K562 (cell line): Measurements from ENCODE around the gene CMBL. TPM values are rescaled to one million over a fixed set of nuclear protein-coding genes. Genes with fewer than 3 reads are reported as not detected.

ENCODE experiments used
- ATAC-seq: fragments of 200-7000 bp; cut with Tn5 transposase; 3 replicates; pipeline ENCODE4 v1.9.1; 2020; ENCODE audit warnings: moderate library complexity
- BruUV-seq: library from RNA; stranded (reverse); fragments of 400-500 nt; replicated peaks from 2 replicates; lab custom pipeline; 2021; lab: Mats Ljungman, UMichigan
- CTCF ChIA-PET: fragments of 300-600 bp; formaldehyde crosslinking; extraction: SDS; loops from one replicate; lab custom pipeline; 2021; ENCODE audit warnings: low intra/inter-chr PET ratio; lab: Yijun Ruan, JAX
- POLR2A ChIA-PET: fragments of 300-600, 350-650 bp; sonication (Branson Sonifier 250); formaldehyde crosslinking; extraction: SDS; loops from one replicate; lab custom pipeline; 2021; ENCODE audit warnings: antibody characterized with exemption, inconsistent platforms; lab: Yijun Ruan, JAX
- DNase-seq, 4 experiments: peaks; one replicate each; pipeline versions ENCODE4 v3.0.0 to v3.0.0-alpha.2; 2011 to 2018; ENCODE audit warnings: low spot score in 3 of 4, mixed read lengths in 3 of 4; ENCODE audit errors: extremely low read depth in 1 of 4
- FAIRE-seq: peaks from 2 replicates; lab custom pipeline; 2011; peaks lifted over from hg19 to GRCh38; lab: Jason Lieb, UNC
- H2AFZ ChIP-seq: 2 replicates; pipeline ENCODE4 v1.6.0; 2011; ENCODE audit warnings: low read depth, low read length, control low read depth, inconsistent platforms
- H3K27ac ChIP-seq: fragments of 200-600 bp; 3 replicates; pipeline ENCODE4 v1.8.0; 2011; ENCODE audit warnings: low read depth, mild to moderate bottlenecking, control low read depth, inconsistent platforms, low read length, moderate library complexity, mixed read lengths; ENCODE audit errors: extremely low read depth
- H3K27me3 ChIP-seq, 2 experiments: fragments of 300-600 bp in 1 of 2; 2 replicates in 1 of 2; 3 replicates in 1 of 2; pipeline versions ENCODE4 v1.6.0 to v1.8.0; 2011; ENCODE audit warnings: inconsistent platforms in 2 of 2, low read length in 2 of 2, mild to moderate bottlenecking in 1 of 2, mixed read lengths in 1 of 2, moderate library complexity in 1 of 2; ENCODE audit not compliant: control insufficient read depth in 2 of 2, insufficient read depth in 2 of 2
- H3K36me3 ChIP-seq: fragments of 300-600 bp; 3 replicates; pipeline ENCODE4 v1.8.0; 2011; ENCODE audit warnings: mild to moderate bottlenecking, low read length, inconsistent platforms; ENCODE audit not compliant: control insufficient read depth, insufficient read depth
- H3K4me1 ChIP-seq, 2 experiments: fragments of 200-600 bp in 1 of 2; replicated peaks in 1 of 2; 2 replicates in 1 of 2; 3 replicates in 1 of 2; pipeline versions ENCODE4 v1.5.1 to v1.8.0; 2011; ENCODE audit warnings: inconsistent platforms in 2 of 2, low read length in 2 of 2, mild to moderate bottlenecking in 1 of 2, mixed read lengths in 1 of 2, moderate library complexity in 1 of 2; ENCODE audit not compliant: control insufficient read depth in 2 of 2, insufficient read depth in 2 of 2
- H3K4me2 ChIP-seq: 2 replicates; pipeline ENCODE4 v1.6.1; 2011; ENCODE audit warnings: low read length, control low read depth, inconsistent platforms, mixed read lengths; ENCODE audit not compliant: insufficient read depth
- H3K4me3 ChIP-seq: fragments of 200-600 bp; sonication (generic), shearing (Covaris generic); 2 replicates; pipeline ENCODE4 v1.5.1; 2016; ENCODE audit warnings: control low read depth, inconsistent platforms
- H3K79me2 ChIP-seq: fragments of 200-600 bp; 3 replicates; pipeline ENCODE4 v1.8.0; 2011; ENCODE audit warnings: low read length, inconsistent platforms; ENCODE audit not compliant: control insufficient read depth, insufficient read depth
- H3K9ac ChIP-seq, 2 experiments: 2 replicates each; pipeline versions ENCODE4 v1.6.0 to v1.6.1; 2011; ENCODE audit warnings: low read depth in 2 of 2, low read length in 2 of 2, control low read depth in 1 of 2, inconsistent platforms in 1 of 2, mild to moderate bottlenecking in 1 of 2, mixed read lengths in 1 of 2; ENCODE audit not compliant: insufficient read depth in 1 of 2
- H3K9me1 ChIP-seq: one replicate; pipeline ENCODE4 v1.6.0; 2011; ENCODE audit warnings: inconsistent platforms, mild to moderate bottlenecking, low read length, moderate library complexity; ENCODE audit not compliant: control insufficient read depth, insufficient read depth
- H3K9me3 ChIP-seq: replicated peaks from 2 replicates; pipeline ENCODE4 v1.5.1; 2011; ENCODE audit warnings: low read depth, low read length, inconsistent platforms; ENCODE audit not compliant: control insufficient read depth, insufficient read depth
- H4K20me1 ChIP-seq: replicated peaks from 2 replicates; pipeline ENCODE4 v1.6.1; 2011; ENCODE audit warnings: low read length, inconsistent platforms, mixed read lengths; ENCODE audit not compliant: control insufficient read depth, insufficient read depth
- ATF3 ChIP-seq, 2 experiments: fragments of 450-650 bp in 1 of 2; sonication (generic) in 1 of 2; formaldehyde crosslinking in 1 of 2; IDR thresholded peaks in 1 of 2; conservative IDR thresholded peaks in 1 of 2; 2 replicates each; pipeline versions ENCODE4 v1.6.1 to v1.8.1; 2016 to 2023; ENCODE audit warnings: mild to moderate bottlenecking in 2 of 2, moderate library complexity in 2 of 2, inconsistent platforms in 1 of 2, missing genetic modification reagents in 1 of 2
- CBX3 ChIP-seq, 2 experiments: IDR thresholded peaks; 1 replicate in 1 of 2; 2 replicates in 1 of 2; pipeline ENCODE4 v1.6.1; 2012; ENCODE audit warnings: inconsistent platforms in 2 of 2, low read length in 2 of 2, borderline replicate concordance in 1 of 2, control low read depth in 1 of 2
- CEBPB ChIP-seq: fragments of 450-650 bp; IDR thresholded peaks from 2 replicates; pipeline ENCODE4 v1.6.1; 2016; ENCODE audit warnings: missing genetic modification characterization, missing compliant biosample characterization
- FOXK1 ChIP-seq: sonication (generic); formaldehyde crosslinking; IDR thresholded peaks from 2 replicates; pipeline ENCODE4 v1.8.0; 2022; ENCODE audit warnings: missing genetic modification reagents, mild to moderate bottlenecking, borderline replicate concordance
- MECOM ChIP-seq: fragments of 250-450 bp; sonication (Bioruptor Pico); IDR thresholded peaks from 2 replicates; pipeline ENCODE4 v1.8.0; 2022; ENCODE audit warnings: inconsistent platforms
- NKRF ChIP-seq: fragments of 450-650 bp; IDR thresholded peaks from 2 replicates; pipeline ENCODE4 v1.6.1; 2016; ENCODE audit warnings: borderline replicate concordance
- POLR2H ChIP-seq: IDR thresholded peaks from 2 replicates; pipeline ENCODE4 v1.6.1; 2016; ENCODE audit warnings: missing genetic modification characterization, low read depth, mild to moderate bottlenecking, control low read depth, missing compliant biosample characterization, moderate library complexity
- SAP30 ChIP-seq: fragments of 200-600 bp; sonication (generic); IDR thresholded peaks from 2 replicates; pipeline ENCODE4 v1.6.1; 2012; ENCODE audit warnings: borderline replicate concordance, low read depth, mild to moderate bottlenecking, moderate library complexity, low read length, control low read depth, inconsistent platforms; ENCODE audit not compliant: insufficient read depth, poor library complexity, severe bottlenecking
- YY1 ChIP-seq, 3 experiments: IDR thresholded peaks; 2 replicates each; pipeline ENCODE4 v1.6.1; 2011; ENCODE audit warnings: low read length in 2 of 3, mild to moderate bottlenecking in 2 of 3, moderate library complexity in 2 of 3, borderline replicate concordance in 1 of 3, control low read depth in 1 of 3, low read depth in 1 of 3; ENCODE audit not compliant: insufficient read depth in 3 of 3, insufficient replicate concordance in 2 of 3, control insufficient read depth in 1 of 3, insufficient read length in 1 of 3; ENCODE audit errors: extremely low read depth in 1 of 3
- ZC3H4 ChIP-seq: sonication (generic); formaldehyde crosslinking; IDR thresholded peaks from 2 replicates; pipeline ENCODE4 v1.9.0; 2021; ENCODE audit warnings: missing genetic modification reagents, borderline replicate concordance
- ZNF41 ChIP-seq: fragments of 250-450 bp; sonication (Bioruptor Pico); conservative IDR thresholded peaks from 2 replicates; pipeline ENCODE4 v1.4.0; 2020; ENCODE audit warnings: mild to moderate bottlenecking
- ZNF639 ChIP-seq, 2 experiments: fragments of 200-800 bp in 1 of 2; sonication (Bioruptor generic) in 1 of 2; sonication (generic) in 1 of 2; formaldehyde crosslinking in 1 of 2; IDR thresholded peaks in 1 of 2; conservative IDR thresholded peaks in 1 of 2; 2 replicates each; pipeline versions ENCODE4 v1.5.0 to v1.6.1; 2016 to 2020; ENCODE audit warnings: missing compliant biosample characterization in 1 of 2, missing genetic modification characterization in 1 of 2, missing genetic modification reagents in 1 of 2
- WGBS: fragments of 100-300 bp; shearing (Covaris generic); methylation state at CpG from one replicate; pipeline ENCODE4 v1.1.6; 2016; ENCODE audit warnings: low coverage, mixed read lengths; ENCODE audit not compliant: insufficient coverage; ENCODE audit errors: missing lambda C conversion rate; 5-methylcytosine and 5-hydroxymethylcytosine counted together
- in situ Hi-C: fragments of 300-500 bp; cut with MboI; formaldehyde crosslinking; loops from 4 replicates; pipeline ENCODE4 v1.15.0; 2018; ENCODE audit warnings: inconsistent platforms, mixed read lengths
- intact Hi-C: fragments of 100-400 bp; cut with micrococcal nuclease; formaldehyde crosslinking; loops from 2 replicates; pipeline ENCODE4 v1.14.2; 2022
- polyA plus RNA-seq, 8 experiments: library from polyadenylated mRNA; depleted of rRNA in 4 of 8; stranded (reverse) in 5 of 8; unstranded in 3 of 8; fragments of >200 nt; fragmentation: Nextera tagmentation in 2 of 8; fragmentation: Illumina TruSeq in 1 of 8; extraction: Ambion mirVana in 2 of 8; extraction: Trizol in 1 of 8; gene quantifications; 2 replicates each; pipeline versions ENCODE4 v1.2.1 to v1.2.3, GENCODE V29; 2011 to 2014; ENCODE audit warnings: inconsistent platforms in 1 of 8, missing spikeins in 1 of 8
- total RNA-seq, 7 experiments: library from RNA; depleted of rRNA in 6 of 7; stranded (reverse); fragments of >200 nt in 6 of 7; fragmentation: Illumina TruSeq in 2 of 7; extraction: Trizol in 2 of 7; gene quantifications; 2 replicates each; pipeline versions ENCODE4 v1.2.1 to v1.2.3, GENCODE V29; 2011 to 2021; ENCODE audit warnings: low replicate concordance in 1 of 7
- TF ChIP-seq, protein P1 (sequence below): sonication (generic); IDR thresholded peaks from 2 replicates; pipeline ENCODE4 v1.6.1; 2016

CMBL gene
- total and polyA plus RNA-seq, 9 of the 15 experiments (the other 6 are each of a cell fraction or from before 2014, with no cell fraction given) = 22.6 to 192 (median 71.1) TPM

DNA sequence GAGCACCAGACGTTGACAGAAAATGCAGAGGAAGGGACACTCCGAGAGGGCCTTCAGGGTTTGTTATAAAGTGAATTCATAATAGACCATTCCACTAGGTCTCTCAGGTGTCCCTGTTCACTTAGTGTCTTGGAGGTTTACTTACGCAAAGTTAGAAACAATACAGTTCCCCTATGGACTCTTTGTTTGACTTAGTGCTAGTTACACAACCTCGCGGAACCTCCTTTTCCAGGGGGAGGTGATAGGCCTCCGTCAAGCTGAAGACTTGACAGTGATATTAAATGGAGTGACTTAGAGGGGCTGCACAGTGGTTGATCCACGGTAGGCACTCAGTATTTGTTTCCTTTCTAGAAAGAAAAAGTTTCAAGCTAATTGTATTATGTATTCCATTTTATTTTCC lies 56.3 kb downstream of the CMBL start:
- POLR2A ChIA-PET = interaction anchor here (0.8 to 5.6 kb wide), 7 partner anchors 11 to 154 kb away, joined by 3 to 72 read pairs (median 4); partner anchors contain the start of gene MARCHF6
- H3K9ac ChIP-seq = peak overlapping the region; percentile 99 to 100
- intact Hi-C loops (loop anchor here (5.0 kb wide), 2 partner anchors 56 to 101 kb away; partner anchors contain the start of genes CMBL and MARCHF6), in situ Hi-C loops (no loop called here)
- H3K79me2 ChIP-seq = peaks cover 97% of the 10 kb centered on the region
- H3K4me3 ChIP-seq = peak overlapping the region; percentile 83
- 3% methylated on average over 7 of the region's 7 CpGs for WGBS
- H3K9me3 ChIP-seq = no peaks in the 10 kb centered on the region
- no peak for ATAC-seq
- no peak for FAIRE-seq
- DNase-seq = no peak
- H3K9me1 ChIP-seq = peaks cover 3% of the 10 kb centered on the region
- BruUV-seq = no TSS peak
- no peak overlapping the region for H2AFZ ChIP-seq
- 0 out of 4 replicates have a peak, but pooled peaks of 1 of the 2 experiments have one; percentile 0 for TF ChIP-seq ZNF639 (CRISPR knock-in tag; conservative IDR thresholded peaks at IDR 0.05 in 1 of 2, IDR thresholded peaks at IDR 0.05 in 1 of 2)
- TF ChIP-seq FOXK1 (CRISPR knock-in tag) = no peak
- peak; percentile 50; the same call in 1 of the 2 replicates for TF ChIP-seq CEBPB (tag)
- TF ChIP-seq YY1 (IDR thresholded peaks at IDR 0.05; ENCODE audit: borderline replicate concordance in 1 of 3, control insufficient read depth in 1 of 3, extremely low read depth in 1 of 3, insufficient read depth in 3 of 3, insufficient read length in 1 of 3, insufficient replicate concordance in 2 of 3, low read depth in 1 of 3, low read length in 2 of 3) = no peak
- TF ChIP-seq, protein P1, sequence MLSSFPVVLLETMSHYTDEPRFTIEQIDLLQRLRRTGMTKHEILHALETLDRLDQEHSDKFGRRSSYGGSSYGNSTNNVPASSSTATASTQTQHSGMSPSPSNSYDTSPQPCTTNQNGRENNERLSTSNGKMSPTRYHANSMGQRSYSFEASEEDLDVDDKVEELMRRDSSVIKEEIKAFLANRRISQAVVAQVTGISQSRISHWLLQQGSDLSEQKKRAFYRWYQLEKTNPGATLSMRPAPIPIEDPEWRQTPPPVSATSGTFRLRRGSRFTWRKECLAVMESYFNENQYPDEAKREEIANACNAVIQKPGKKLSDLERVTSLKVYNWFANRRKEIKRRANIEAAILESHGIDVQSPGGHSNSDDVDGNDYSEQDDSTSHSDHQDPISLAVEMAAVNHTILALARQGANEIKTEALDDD = peak; percentile 20; the same call in 1 of the 2 replicates
- no peak for TF ChIP-seq MECOM
- TF ChIP-seq ATF3 (IDR thresholded peaks at IDR 0.05) = no peak
- TF ChIP-seq ATF3 (CRISPR knock-in tag; conservative IDR thresholded peaks at IDR 0.05) = no peak
- TF ChIP-seq SAP30 = no peak
- TF ChIP-seq POLR2H (tag) = 0 out of 2 replicates have a peak, but pooled peaks have one; percentile 8
- TF ChIP-seq CBX3 (IDR thresholded peaks at IDR 0.05; ENCODE audit: borderline replicate concordance in 1 of 2, low read length in 2 of 2) = no peak
- no peak for TF ChIP-seq ZNF41 (CRISPR knock-in tag)
- TF ChIP-seq NKRF = no peak
- TF ChIP-seq ZC3H4 (CRISPR knock-in tag) = no peak
- peaks cover 61% of the 10 kb centered on the region for H3K36me3 ChIP-seq
- no peaks in the 10 kb centered on the region for H3K27me3 ChIP-seq
- peaks cover 12 to 20% of the 10 kb centered on the region in 2 experiments for H3K4me1 ChIP-seq
- peak overlapping the region; percentile 100 for H3K4me2 ChIP-seq
- CTCF ChIA-PET = no interaction called here
- H3K27ac ChIP-seq = peak overlapping the region; percentile 95
- H4K20me1 ChIP-seq = peaks cover 29% of the 10 kb centered on the region
